Muscle layer of colon (tissue), 2 donors: Measurements from ENCODE around the gene FATE1.

Experiments used
- H3K27ac ChIP-seq: one replicate; pipeline ENCODE4 v1.7.0; 2013; ENCODE audit warnings: low read depth, mild to moderate bottlenecking, low read length, moderate library complexity
- H3K27me3 ChIP-seq, 2 donors: one replicate each; pipeline ENCODE4 v1.7.0; 2013; ENCODE audit warnings: low read length in 2 of 2, mild to moderate bottlenecking in 2 of 2; ENCODE audit not compliant: insufficient read depth in 2 of 2, control insufficient read depth in 1 of 2
- H3K36me3 ChIP-seq: one replicate; pipeline ENCODE4 v1.7.0; 2013; ENCODE audit warnings: mild to moderate bottlenecking, low read length; ENCODE audit not compliant: insufficient read depth
- H3K4me1 ChIP-seq: one replicate; pipeline ENCODE4 v1.7.0; 2013; ENCODE audit warnings: mild to moderate bottlenecking, low read length; ENCODE audit not compliant: insufficient read depth
- H3K4me3 ChIP-seq, 2 donors: one replicate each; pipeline ENCODE4 v1.7.0; 2013; ENCODE audit warnings: low read length in 2 of 2, low read depth in 1 of 2, mild to moderate bottlenecking in 1 of 2, moderate library complexity in 1 of 2
- H3K9ac ChIP-seq: one replicate; pipeline ENCODE4 v1.7.0; 2013; ENCODE audit warnings: low read length
- H3K9me3 ChIP-seq: one replicate; pipeline ENCODE4 v1.7.0; 2013; ENCODE audit warnings: mild to moderate bottlenecking, low read length
- donor health status: abdominal sarcoma.
- donor health status: Adenocarcinoma of cecum.

FATE1 gene

GRCh38 chrX:151729056-151729725 lies 13.4 kb downstream of the FATE1 start:
- no peak overlapping the region for H3K9ac ChIP-seq
- no peak overlapping the region for H3K27ac ChIP-seq
- H3K27me3 ChIP-seq, result peaks cover 0 to 21% of the 10 kb centered on the region in 2 donors
- H3K9me3 ChIP-seq, result no peaks in the 10 kb centered on the region
- no peaks in the 10 kb centered on the region for H3K4me1 ChIP-seq
- no peaks in the 10 kb centered on the region for H3K36me3 ChIP-seq
- H3K4me3 ChIP-seq, result no peak overlapping the region

DNA sequence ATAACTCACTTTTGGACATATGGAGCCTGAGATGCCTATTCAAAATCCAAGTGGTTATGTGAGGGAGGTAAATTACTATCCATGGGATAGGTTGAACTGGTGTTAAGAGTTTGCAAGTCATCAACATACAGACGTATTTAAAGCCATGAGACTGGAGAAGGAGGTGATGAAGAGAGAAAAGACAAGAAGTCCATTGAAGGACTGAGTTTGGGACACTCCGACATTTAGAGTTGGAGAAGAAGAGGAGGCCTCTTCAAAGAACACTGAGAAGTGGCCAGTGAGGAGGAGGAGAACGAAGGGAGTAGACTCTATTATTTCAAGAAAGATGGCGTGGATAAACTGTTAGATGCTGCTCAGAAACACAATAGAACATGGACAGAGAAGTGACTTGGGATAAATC lies 18.6 kb downstream of the FATE1 start, which contains the start of gene CNGA2:
Gene CNGA2, plus strand, starts transcription at position 301 of the 400 bp plus-strand sequence. CDS start 3,738 bp downstream, outside the sequence.
- H3K36me3 ChIP-seq, result no peaks in the 10 kb centered on the region
- no peaks in the 10 kb centered on the region for H3K4me1 ChIP-seq
- no peaks in the 10 kb centered on the region for H3K9me3 ChIP-seq
- H3K27me3 ChIP-seq, result peaks cover 4 to 5% of the 10 kb centered on the region in 2 donors
- no peak within 1 kb of the TSS for H3K27ac ChIP-seq
- H3K4me3 ChIP-seq, result no peak within 1 kb of the TSS
- no peak within 1 kb of the TSS for H3K9ac ChIP-seq

DNA sequence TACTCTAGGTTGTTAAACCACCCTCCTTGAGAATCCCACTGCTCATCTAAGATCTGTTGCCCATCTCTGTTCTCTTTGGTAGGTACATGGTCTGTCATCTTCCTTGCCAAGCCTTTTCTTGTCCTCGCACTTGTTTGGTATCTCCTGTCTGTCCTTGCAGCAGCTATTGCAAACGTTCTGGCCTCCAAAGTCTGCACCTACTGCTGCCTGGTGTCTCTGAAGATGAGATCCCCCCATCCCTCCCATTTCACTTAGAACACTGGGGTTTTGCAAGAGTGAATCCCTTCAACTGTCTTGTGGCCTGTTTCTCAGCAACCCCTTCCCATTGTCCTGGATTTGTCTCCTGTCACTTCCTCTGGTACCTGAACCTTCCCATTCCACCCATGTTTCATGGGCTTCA lies 19.4 kb downstream of the FATE1 start:
- Histone ChIP-seq H3K9me3 (no peaks in the 10 kb centered on the region), H3K9ac (no peak overlapping the region), H3K36me3 (no peaks in the 10 kb centered on the region), H3K27ac (no peak overlapping the region), H3K4me1 (no peaks in the 10 kb centered on the region), H3K27me3 (peaks cover 5 to 6% of the 10 kb centered on the region in 2 donors), H3K4me3 (no peak overlapping the region)

DNA sequence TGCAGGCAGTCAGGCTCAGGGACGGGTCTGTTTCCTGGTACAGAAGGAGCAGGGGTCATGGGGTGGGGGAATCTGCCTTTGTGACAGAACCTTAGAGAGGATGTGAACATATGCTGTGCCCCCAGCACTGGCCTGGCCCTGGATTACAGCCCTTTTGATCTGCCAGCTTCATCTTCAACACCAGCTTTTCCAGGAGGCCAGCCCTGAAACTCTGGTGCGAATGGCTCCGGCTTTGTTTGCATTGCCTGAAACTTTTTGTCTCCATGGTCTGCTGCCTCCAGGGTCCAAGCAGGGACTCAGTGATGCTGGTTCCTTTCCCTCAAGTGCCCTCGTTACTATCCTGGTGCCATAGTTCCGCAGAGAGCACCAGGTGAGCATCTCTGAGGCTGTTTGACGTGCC lies 20.9 kb downstream of the FATE1 start:
- H3K9me3 ChIP-seq, result no peaks in the 10 kb centered on the region
- H3K4me1 ChIP-seq, result no peaks in the 10 kb centered on the region
- H3K4me3 ChIP-seq, result no peak overlapping the region
- no peaks in the 10 kb centered on the region for H3K36me3 ChIP-seq
- H3K27ac ChIP-seq, result no peak overlapping the region
- peaks cover 5 to 9% of the 10 kb centered on the region in 2 donors for H3K27me3 ChIP-seq
- no peak overlapping the region for H3K9ac ChIP-seq

- Histone ChIP-seq H3K27me3 (peaks cover 5% of the 10 kb centered on the region in 2 donors), H3K9ac (no peak overlapping the region), H3K36me3 (no peaks in the 10 kb centered on the region), H3K4me3 (no peak overlapping the region), H3K4me1 (no peaks in the 10 kb centered on the region), H3K9me3 (no peaks in the 10 kb centered on the region), H3K27ac (no peak overlapping the region)
Observed at GRCh38 chrX:151737494-151737893, 21.7 kb downstream of the FATE1 start.

DNA sequence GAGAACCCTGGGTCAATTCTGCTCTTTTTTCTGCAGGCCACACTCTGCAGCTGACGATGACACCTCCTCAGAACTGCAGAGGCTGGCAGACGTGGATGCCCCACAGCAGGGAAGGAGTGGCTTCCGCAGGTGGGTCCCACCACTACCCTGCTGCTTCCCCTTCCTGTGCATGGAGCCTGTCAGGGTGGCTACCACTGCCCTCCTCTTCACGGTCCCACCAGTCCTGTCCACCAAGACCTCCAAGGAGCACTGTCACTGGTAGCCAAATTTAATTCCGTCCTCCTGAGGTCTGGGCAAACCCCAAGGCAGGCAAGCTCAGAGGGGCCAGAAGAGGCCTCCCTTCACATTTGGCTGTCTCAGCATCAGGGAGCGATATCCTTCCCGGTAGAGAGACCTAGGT lies 22.9 kb downstream of the FATE1 start:
- Histone ChIP-seq H3K4me3 (no peak overlapping the region), H3K4me1 (no peaks in the 10 kb centered on the region), H3K36me3 (no peaks in the 10 kb centered on the region), H3K9me3 (no peaks in the 10 kb centered on the region), H3K27me3 (peaks cover 5% of the 10 kb centered on the region in 2 donors), H3K27ac (no peak overlapping the region), H3K9ac (no peak overlapping the region)

- no peaks in the 10 kb centered on the region for H3K4me1 ChIP-seq
- no peaks in the 10 kb centered on the region for H3K9me3 ChIP-seq
- no peaks in the 10 kb centered on the region for H3K36me3 ChIP-seq
- no peak overlapping the region for H3K27ac ChIP-seq
- no peak overlapping the region for H3K9ac ChIP-seq
- H3K27me3 ChIP-seq, result peaks cover 0 to 5% of the 10 kb centered on the region in 2 donors
- no peak overlapping the region for H3K4me3 ChIP-seq
Observed at GRCh38 chrX:151741606-151742005, 25.8 kb downstream of the FATE1 start.

- no peaks in the 10 kb centered on the region for H3K36me3 ChIP-seq
- H3K27ac ChIP-seq, result no peak overlapping the region
- no peaks in the 10 kb centered on the region for H3K9me3 ChIP-seq
- H3K9ac ChIP-seq, result no peak overlapping the region
- H3K4me1 ChIP-seq, result no peaks in the 10 kb centered on the region
- peaks cover 0 to 5% of the 10 kb centered on the region in 2 donors for H3K27me3 ChIP-seq
- no peak overlapping the region for H3K4me3 ChIP-seq
Observed at GRCh38 chrX:151742311-151742710, 26.5 kb downstream of the FATE1 start.

DNA sequence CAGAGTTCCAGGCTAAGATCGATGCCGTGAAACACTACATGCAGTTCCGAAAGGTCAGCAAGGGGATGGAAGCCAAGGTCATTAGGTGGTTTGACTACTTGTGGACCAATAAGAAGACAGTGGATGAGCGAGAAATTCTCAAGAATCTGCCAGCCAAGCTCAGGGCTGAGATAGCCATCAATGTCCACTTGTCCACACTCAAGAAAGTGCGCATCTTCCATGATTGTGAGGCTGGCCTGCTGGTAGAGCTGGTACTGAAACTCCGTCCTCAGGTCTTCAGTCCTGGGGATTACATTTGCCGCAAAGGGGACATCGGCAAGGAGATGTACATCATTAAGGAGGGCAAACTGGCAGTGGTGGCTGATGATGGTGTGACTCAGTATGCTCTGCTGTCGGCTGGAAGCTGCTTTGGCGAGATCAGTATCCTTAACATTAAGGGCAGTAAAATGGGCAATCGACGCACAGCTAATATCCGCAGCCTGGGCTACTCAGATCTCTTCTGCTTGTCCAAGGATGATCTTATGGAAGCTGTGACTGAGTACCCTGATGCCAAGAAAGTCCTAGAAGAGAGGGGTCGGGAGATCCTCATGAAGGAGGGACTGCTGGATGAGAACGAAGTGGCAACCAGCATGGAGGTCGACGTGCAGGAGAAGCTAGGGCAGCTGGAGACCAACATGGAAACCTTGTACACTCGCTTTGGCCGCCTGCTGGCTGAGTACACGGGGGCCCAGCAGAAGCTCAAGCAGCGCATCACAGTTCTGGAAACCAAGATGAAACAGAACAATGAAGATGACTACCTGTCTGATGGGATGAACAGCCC lies 28.0 kb downstream of the FATE1 start:
- Histone ChIP-seq H3K4me3 (no peak overlapping the region), H3K36me3 (no peaks in the 10 kb centered on the region), H3K9me3 (no peaks in the 10 kb centered on the region), H3K9ac (no peak overlapping the region), H3K4me1 (no peaks in the 10 kb centered on the region), H3K27ac (no peak overlapping the region), H3K27me3 (peaks cover 0 to 5% of the 10 kb centered on the region in 2 donors)

- Histone ChIP-seq H3K36me3 (no peaks in the 10 kb centered on the region), H3K27ac (no peak overlapping the region), H3K9ac (no peak overlapping the region), H3K4me3 (no peak overlapping the region), H3K9me3 (no peaks in the 10 kb centered on the region), H3K27me3 (no peaks in the 10 kb centered on the region), H3K4me1 (no peaks in the 10 kb centered on the region)
Observed at GRCh38 chrX:151745651-151746050, 29.8 kb downstream of the FATE1 start.

DNA sequence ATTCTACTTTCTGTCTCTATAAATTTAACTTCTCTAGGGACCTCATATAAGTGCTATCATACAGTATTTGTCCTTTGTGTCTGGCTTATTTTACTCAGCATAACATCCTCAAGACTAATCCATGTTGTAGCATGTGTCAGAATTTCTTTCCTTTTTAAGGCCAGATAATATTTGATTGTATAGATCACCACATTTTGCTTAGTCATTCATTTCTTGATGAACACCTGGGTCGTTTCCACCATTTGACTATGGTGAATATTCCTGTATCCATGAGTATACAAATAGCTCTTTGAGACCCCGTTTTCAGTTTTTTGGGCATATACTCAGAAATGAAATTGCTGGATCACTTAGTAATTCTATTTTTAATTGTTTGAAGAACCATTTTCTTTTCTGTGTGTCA lies 30.7 kb downstream of the FATE1 start:
- no peak overlapping the region for H3K9ac ChIP-seq
- no peak overlapping the region for H3K27ac ChIP-seq
- no peaks in the 10 kb centered on the region for H3K9me3 ChIP-seq
- no peak overlapping the region for H3K4me3 ChIP-seq
- H3K36me3 ChIP-seq, result no peaks in the 10 kb centered on the region
- H3K27me3 ChIP-seq, result peaks cover 0 to 5% of the 10 kb centered on the region in 2 donors
- no peaks in the 10 kb centered on the region for H3K4me1 ChIP-seq
